ENCODE data around the gene ANTXRL. TPM values are rescaled to one million over a fixed set of nuclear protein-coding genes. Genes with fewer than 3 reads are reported as not detected.

The ANTXRL gene
- total RNA-seq, 4 donors from 2014 or later = 0.27 TPM; not detected in 3

GRCh38 chr10:46287846-46288477, 1.2 kb downstream of the ANTXRL start:
- H3K36me3 ChIP-seq = no peaks in the 10 kb centered on the region
- no peak for TF ChIP-seq POLR2A (IDR thresholded peaks at IDR 0.05)
- TF ChIP-seq CTCF (IDR thresholded peaks at IDR 0.05) = no peak
- H3K4me1 ChIP-seq = peaks cover 0 to 8% of the 10 kb centered on the region in 2 donors
- peak in 1 of 2 donors; percentile 3 for DNase-seq
- no peak overlapping the region for H3K27ac ChIP-seq
- no peaks in the 10 kb centered on the region for H3K27me3 ChIP-seq
- H3K9me3 ChIP-seq = no peaks in the 10 kb centered on the region
- no peak overlapping the region for H3K4me3 ChIP-seq
- intact Hi-C loops (cut with DNase I; ENCODE audit: low total_unique reads) = no loop called here

- intact Hi-C loops (cut with DNase I; ENCODE audit: low total_unique reads) = no loop called here
- Histone ChIP-seq H3K4me3 (no peak overlapping the region), H3K4me1 (peaks cover 0 to 2% of the 10 kb centered on the region in 2 donors), H3K27me3 (no peaks in the 10 kb centered on the region), H3K36me3 (no peaks in the 10 kb centered on the region), H3K9me3 (no peaks in the 10 kb centered on the region), H3K27ac (no peak overlapping the region)
- peak in 1 of 2 donors; percentile 3 for DNase-seq
- TF ChIP-seq CTCF (IDR thresholded peaks at IDR 0.05) (no peak), POLR2A (IDR thresholded peaks at IDR 0.05) (no peak)
Observed at GRCh38 chr10:46288601-46289206, 1.9 kb downstream of the ANTXRL start.

GRCh38 chr10:46289209-46289810, 2.5 kb downstream of the ANTXRL start:
- Histone ChIP-seq H3K27ac (no peak overlapping the region), H3K4me3 (no peak overlapping the region), H3K4me1 (no peaks in the 10 kb centered on the region), H3K27me3 (no peaks in the 10 kb centered on the region), H3K36me3 (no peaks in the 10 kb centered on the region), H3K9me3 (no peaks in the 10 kb centered on the region)
- no peak for DNase-seq
- intact Hi-C loops (cut with DNase I; ENCODE audit: low total_unique reads) = no loop called here
- TF ChIP-seq POLR2A (IDR thresholded peaks at IDR 0.05) = no peak
- TF ChIP-seq CTCF (IDR thresholded peaks at IDR 0.05) = no peak

- peak in 1 of 2 donors; percentile 5 for DNase-seq
- intact Hi-C loops (cut with DNase I; ENCODE audit: low total_unique reads) = no loop called here
- no peaks in the 10 kb centered on the region for H3K9me3 ChIP-seq
- H3K4me3 ChIP-seq = no peak overlapping the region
- H3K4me1 ChIP-seq = no peaks in the 10 kb centered on the region
- no peaks in the 10 kb centered on the region for H3K27me3 ChIP-seq
- TF ChIP-seq POLR2A (IDR thresholded peaks at IDR 0.05) (no peak), CTCF (IDR thresholded peaks at IDR 0.05) (no peak)
- no peak overlapping the region for H3K27ac ChIP-seq
- no peaks in the 10 kb centered on the region for H3K36me3 ChIP-seq
Observed at GRCh38 chr10:46290101-46290886, 3.5 kb downstream of the ANTXRL start.

All from uterus (tissue), 4 donors.